Raji (cell line): Measurements from ENCODE around the gene AOAH.

Experiments
- POLR2A ChIP-seq: IDR thresholded peaks from 2 replicates; pipeline ENCODE4 v1.6.1; 2011; ENCODE audit warnings: low read depth, low read length, control low read depth; ENCODE audit not compliant: insufficient read depth

Gene AOAH

GRCh38 chr7:36486336-36486735, 238.0 kb downstream of the AOAH start:
- no peak for TF ChIP-seq POLR2A

GRCh38 chr7:36484265-36484664, 240.0 kb downstream of the AOAH start:
- no peak for TF ChIP-seq POLR2A

GRCh38 chr7:36478745-36479144, 245.5 kb downstream of the AOAH start:
- TF ChIP-seq POLR2A: no peak

GRCh38 chr7:36475381-36475780, 248.9 kb downstream of the AOAH start:
- no peak for TF ChIP-seq POLR2A

- TF ChIP-seq POLR2A: no peak
Measured at GRCh38 chr7:36475011-36475342, 249.3 kb downstream of the AOAH start.

- TF ChIP-seq POLR2A: no peak
Measured at GRCh38 chr7:36474283-36475010, 249.8 kb downstream of the AOAH start.

GRCh38 chr7:36473454-36474282, 250.6 kb downstream of the AOAH start:
- TF ChIP-seq POLR2A: no peak

GRCh38 chr7:36472141-36472729, 252.1 kb downstream of the AOAH start:
- no peak for TF ChIP-seq POLR2A

GRCh38 chr7:36469236-36469635, 255.1 kb downstream of the AOAH start:
- no peak for TF ChIP-seq POLR2A

GRCh38 chr7:36468370-36469101, 255.8 kb downstream of the AOAH start:
- TF ChIP-seq POLR2A: no peak

- no peak for TF ChIP-seq POLR2A
Measured at GRCh38 chr7:36464271-36464670, 260.0 kb downstream of the AOAH start.
